Upper lobe of left lung (tissue), 6 donors: ENCODE results near the gene GPATCH1. TPM values are rescaled to one million over a fixed set of nuclear protein-coding genes. Genes with fewer than 3 reads are reported as not detected.

ENCODE experiments used
- ATAC-seq, 2 donors: fragments of 200-7000 bp; cut with Tn5 transposase; one replicate each; pipeline ENCODE4 v1.9.1; 2022; ENCODE audit warnings: mild to moderate bottlenecking in 2 of 2, moderate library complexity in 2 of 2; ENCODE audit not compliant: low FRiP score in 2 of 2
- DNase-seq, 2 donors: peaks; one replicate each; pipeline ENCODE4 v3.0.0-alpha.2; 2019 to 2020
- H3K27ac ChIP-seq, 4 donors: fragments of 200-600 bp; sonication (generic); one replicate each; pipeline ENCODE4 v1.5.1; 2016 to 2019
- H3K27me3 ChIP-seq, 4 donors: fragments of 200-600 bp; sonication (generic); one replicate each; pipeline ENCODE4 v1.5.1; 2017 to 2019
- H3K36me3 ChIP-seq, 4 donors: fragments of 200-600 bp; sonication (generic); one replicate each; pipeline ENCODE4 v1.5.1; 2016 to 2019
- H3K4me1 ChIP-seq, 4 donors: fragments of 200-600 bp; sonication (generic); one replicate each; pipeline ENCODE4 v1.5.1; 2018 to 2019
- H3K4me3 ChIP-seq, 4 donors: fragments of 200-600 bp; sonication (generic); one replicate each; pipeline ENCODE4 v1.5.1; 2017 to 2019; ENCODE audit warnings: mild to moderate bottlenecking in 2 of 4, moderate library complexity in 1 of 4
- H3K9me3 ChIP-seq, 4 donors: fragments of 200-600 bp; sonication (generic); one replicate each; pipeline ENCODE4 v1.5.1; 2018 to 2019
- EP300 ChIP-seq, 4 donors: sonication (generic); formaldehyde crosslinking; IDR thresholded peaks; one replicate each; pipeline ENCODE4 v1.5.1; 2017; ENCODE audit warnings: antibody characterized with exemption in 4 of 4, control low read depth in 2 of 4
- POLR2A ChIP-seq, 4 donors: fragments of 450-650 bp; IDR thresholded peaks; one replicate each; pipeline ENCODE4 v1.5.1; 2016 to 2017; ENCODE audit warnings: antibody characterized with exemption in 4 of 4, mild to moderate bottlenecking in 2 of 4
- POLR2AphosphoS5 ChIP-seq, 2 donors: sonication (generic); formaldehyde crosslinking; IDR thresholded peaks; one replicate each; pipeline ENCODE4 v1.5.1; 2017; ENCODE audit warnings: antibody characterized with exemption in 2 of 2
- WGBS, 2 donors: methylation state at CpG; one replicate each; pipeline ENCODE4 v1.1.5; 2017 to 2018; 5-methylcytosine and 5-hydroxymethylcytosine counted together
- small RNA-seq, 4 donors: library from RNA; depleted of rRNA; stranded (forward); fragments of <200 nt; gene quantifications; one replicate each; pipeline ENCODE3, GENCODE V24; 2016
- total RNA-seq, 6 donors: library from RNA; depleted of rRNA in 4 of 6; stranded (reverse); fragments of >200 nt in 4 of 6; gene quantifications; one replicate each; pipeline versions ENCODE4 v1.1.0 to v1.2.1, GENCODE V29; 2016 to 2021
- TF ChIP-seq, protein P1 (sequence below), 6 experiments: fragments of 450-650 bp in 4 of 6; fragments of 200-600 bp in 2 of 6; sonication (generic) in 2 of 6; IDR thresholded peaks; one replicate each; pipeline ENCODE4 v1.5.1; 2016 to 2019; ENCODE audit warnings: antibody characterized with exemption in 6 of 6
- donor health status: DM: no; HTN: no; CAD: no; lungs with moderate emphysema.
- donor health status: DM: no; HTN: yes; CAD: no; lungs with severe emphysema.

GPATCH1 gene
- total RNA-seq, 6 donors from 2014 or later: 4.7 to 11.5 (median 6.8) TPM

DNA sequence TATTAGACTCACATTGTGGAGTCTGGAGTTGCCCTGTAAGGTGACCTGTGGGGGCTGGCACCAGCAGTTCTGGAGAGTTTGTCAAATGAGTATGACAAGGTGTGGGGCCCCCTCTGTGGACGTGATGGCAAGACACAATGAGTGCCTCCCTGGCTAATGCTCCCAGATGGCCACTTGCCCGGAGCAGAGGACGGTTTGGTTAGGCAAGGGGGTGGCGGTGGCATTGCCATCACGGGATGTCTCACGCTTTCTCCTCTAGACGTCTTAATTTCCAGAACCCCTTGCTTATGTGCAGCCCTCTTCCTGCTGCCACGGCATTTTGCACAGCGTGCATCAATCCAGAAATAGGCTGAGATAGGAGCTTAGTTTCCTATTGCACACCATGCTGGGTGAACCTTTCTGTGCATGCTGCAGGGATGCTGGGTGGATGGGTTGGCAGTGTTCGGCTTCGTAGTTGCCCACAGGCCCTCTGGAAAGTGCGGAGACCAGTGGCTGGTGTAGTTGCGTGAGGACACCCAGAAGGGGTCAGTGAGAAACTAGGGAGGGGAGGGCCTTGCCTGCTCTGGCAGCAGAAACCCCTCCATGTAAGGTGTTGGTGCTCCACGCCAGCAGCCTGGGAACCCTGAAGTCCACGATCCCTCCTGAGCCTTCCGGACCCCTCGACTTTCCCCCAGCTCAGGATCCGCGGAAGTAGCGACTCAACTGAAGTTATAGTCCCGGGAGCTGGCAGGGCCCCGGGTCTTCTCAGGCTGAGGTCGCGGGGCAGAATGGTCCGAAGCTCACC is 95.1 kb downstream of the GPATCH1 start:
- peak overlapping the region; percentile 45 to 98 (median 84) for H3K4me3 ChIP-seq
- H3K36me3 ChIP-seq: no peaks in the 10 kb centered on the region
- DNase-seq (peak in 1 of 2 donors; percentile 55), ATAC-seq (peak in 1 of 2 donors; percentile 0)
- peaks cover 16 to 28% (median 18%) of the 10 kb centered on the region in 4 donors for H3K4me1 ChIP-seq
- peak overlapping the region; percentile 91 to 96 (median 92) for H3K27ac ChIP-seq
- TF ChIP-seq, protein P1, sequence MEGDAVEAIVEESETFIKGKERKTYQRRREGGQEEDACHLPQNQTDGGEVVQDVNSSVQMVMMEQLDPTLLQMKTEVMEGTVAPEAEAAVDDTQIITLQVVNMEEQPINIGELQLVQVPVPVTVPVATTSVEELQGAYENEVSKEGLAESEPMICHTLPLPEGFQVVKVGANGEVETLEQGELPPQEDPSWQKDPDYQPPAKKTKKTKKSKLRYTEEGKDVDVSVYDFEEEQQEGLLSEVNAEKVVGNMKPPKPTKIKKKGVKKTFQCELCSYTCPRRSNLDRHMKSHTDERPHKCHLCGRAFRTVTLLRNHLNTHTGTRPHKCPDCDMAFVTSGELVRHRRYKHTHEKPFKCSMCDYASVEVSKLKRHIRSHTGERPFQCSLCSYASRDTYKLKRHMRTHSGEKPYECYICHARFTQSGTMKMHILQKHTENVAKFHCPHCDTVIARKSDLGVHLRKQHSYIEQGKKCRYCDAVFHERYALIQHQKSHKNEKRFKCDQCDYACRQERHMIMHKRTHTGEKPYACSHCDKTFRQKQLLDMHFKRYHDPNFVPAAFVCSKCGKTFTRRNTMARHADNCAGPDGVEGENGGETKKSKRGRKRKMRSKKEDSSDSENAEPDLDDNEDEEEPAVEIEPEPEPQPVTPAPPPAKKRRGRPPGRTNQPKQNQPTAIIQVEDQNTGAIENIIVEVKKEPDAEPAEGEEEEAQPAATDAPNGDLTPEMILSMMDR (IDR thresholded peaks at IDR 0.05): no peak
- TF ChIP-seq POLR2A (IDR thresholded peaks at IDR 0.05) (no peak), EP300 (IDR thresholded peaks at IDR 0.05) (no peak), POLR2AphosphoS5 (IDR thresholded peaks at IDR 0.05) (no peak)
- H3K9me3 ChIP-seq: no peaks in the 10 kb centered on the region
- no peaks in the 10 kb centered on the region for H3K27me3 ChIP-seq
- WGBS, 2 donors: 16 to 23% methylated on average over 8 to 17 of the region's 25 CpGs

- peak overlapping the region; percentile 91 to 96 (median 92) for H3K27ac ChIP-seq
- H3K9me3 ChIP-seq: no peaks in the 10 kb centered on the region
- TF ChIP-seq POLR2A (IDR thresholded peaks at IDR 0.05): peak in 3 of 4 donors; percentile 66 to 88 (median 74)
- TF ChIP-seq POLR2AphosphoS5 (IDR thresholded peaks at IDR 0.05): peak; percentile 86
- TF ChIP-seq EP300 (IDR thresholded peaks at IDR 0.05): no peak
- TF ChIP-seq, protein P1 (IDR thresholded peaks at IDR 0.05): peak in 4 of 6 experiments; percentile 31 to 61 (median 42)
- no peaks in the 10 kb centered on the region for H3K27me3 ChIP-seq
- peak overlapping the region; percentile 45 to 98 (median 84) for H3K4me3 ChIP-seq
- DNase-seq: peak; percentile 97 to 100
- WGBS, 2 donors: 0% methylated on average over 43 of the region's 65 CpGs; no CpG with 5 or more reads in 1 of the 2 donors
- H3K36me3 ChIP-seq: no peaks in the 10 kb centered on the region
- peak; percentile 95 to 97 for ATAC-seq
- H3K4me1 ChIP-seq: peaks cover 16 to 28% (median 18%) of the 10 kb centered on the region in 4 donors
These were observed 95.9 kb downstream of the GPATCH1 start for GRCh38 chr19:33176670-33177416.

DNA sequence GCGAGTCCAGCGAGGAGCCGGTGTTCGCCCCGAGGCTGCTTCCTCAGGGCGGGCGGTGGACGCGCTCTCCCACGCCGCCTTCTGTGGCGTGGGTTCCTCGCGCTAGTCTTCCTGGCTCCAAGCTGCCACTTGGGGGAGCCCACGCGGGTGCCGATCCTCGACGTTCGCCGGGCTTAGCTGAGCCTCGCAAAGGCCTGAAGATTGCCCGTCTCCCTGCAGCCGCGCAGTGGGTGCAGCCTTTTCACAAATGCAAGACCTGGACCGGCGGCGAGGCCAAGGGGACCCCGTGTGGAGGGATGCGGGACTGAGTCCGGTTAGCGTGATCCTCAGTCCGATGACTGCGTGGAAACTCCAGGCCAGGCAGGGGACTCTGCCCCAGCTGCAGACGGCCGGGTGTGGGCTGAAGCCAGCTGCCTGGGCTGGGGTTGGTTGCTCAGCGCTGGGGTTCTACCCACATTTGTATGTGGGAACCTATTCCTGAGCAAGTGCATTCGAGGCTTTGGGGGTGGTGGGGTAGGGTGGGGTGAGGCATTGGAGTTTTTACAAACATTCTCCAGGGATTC is 96.5 kb downstream of the GPATCH1 start:
- peaks cover 16 to 28% (median 18%) of the 10 kb centered on the region in 4 donors for H3K4me1 ChIP-seq
- WGBS, 2 donors: 0% methylated on average over 1 to 30 of the region's 38 CpGs
- DNase-seq: no peak

More for the DNA sequence above, 96.5 kb downstream of the GPATCH1 start:
- H3K27me3 ChIP-seq: no peaks in the 10 kb centered on the region
- H3K9me3 ChIP-seq: no peaks in the 10 kb centered on the region
- no peak for TF ChIP-seq POLR2A (IDR thresholded peaks at IDR 0.05)
- TF ChIP-seq, protein P1 (IDR thresholded peaks at IDR 0.05): peak; percentile 30 to 82 (median 60)
- ATAC-seq: no peak
- peak overlapping the region; percentile 91 to 96 (median 92) for H3K27ac ChIP-seq
- peak overlapping the region; percentile 41 to 98 (median 84) for H3K4me3 ChIP-seq
- no peaks in the 10 kb centered on the region for H3K36me3 ChIP-seq

Small RNAs within 50 kb of the gene (small RNA-seq; reads per million reads assigned to genes)
- 0 reads per million in 4 donors for gene AC008521.1
- 0 reads per million in 4 donors for gene AC008521.2

Other genes starting within 250 kb of the GPATCH1 start
- 1 to 10 TPM in 1 of 6 donors, under 1 TPM in 3, not detected in 2; 0.26 to 1.2 (median 0.44) TPM for gene SLC7A9, start 211.4 kb upstream of the GPATCH1 start, total RNA-seq
- 10 to 100 TPM; 10.1 to 16.0 (median 14.1) TPM for gene CEP89, start 109.2 kb upstream of the GPATCH1 start, total RNA-seq
- 1 to 10 TPM in 5 of 6 donors, not detected in 1; 1.4 to 7.3 (median 2.0) TPM for gene FAAP24, start 108.9 kb upstream of the GPATCH1 start, total RNA-seq
- gene RHPN2, start 16.3 kb upstream of the GPATCH1 start, total RNA-seq: 10 to 100 TPM in 4 of 6 donors, 1 to 10 TPM in 2; 5.6 to 33.5 (median 13.1) TPM
- gene WDR88, start 50.9 kb downstream of the GPATCH1 start, total RNA-seq: under 1 TPM in 1 of 6 donors, not detected in 5; 0.34 TPM
- 10 to 100 TPM in 4 of 6 donors, 1 to 10 TPM in 2; 8.2 to 29.7 (median 19.0) TPM for gene LRP3, start 113.1 kb downstream of the GPATCH1 start, total RNA-seq
- gene SLC7A10, start 144.7 kb downstream of the GPATCH1 start, total RNA-seq: 1 to 10 TPM in 1 of 6 donors, under 1 TPM in 3, not detected in 2; 0.29 to 2.1 (median 0.47) TPM
- 100 to 1,000 TPM in 3 of 6 donors, 10 to 100 TPM in 3; 53.5 to 183 (median 109) TPM for gene CEBPA, start 221.4 kb downstream of the GPATCH1 start, total RNA-seq